SK-N-SH treated with all-trans-retinoic acid at 6 μM for 48 hours (cell line): ENCODE results near the gene CDH4.

Source experiments
- BACH2 ChIP-seq: fragments of 250-450 bp; sonication (Bioruptor Pico); IDR thresholded peaks from 2 replicates; pipeline ENCODE4 v1.9.0; 2021; ENCODE audit warnings: mild to moderate bottlenecking, borderline replicate concordance
- CSDC2 ChIP-seq: fragments of 250-450 bp; sonication (Bioruptor Pico); IDR thresholded peaks from 2 replicates; pipeline ENCODE4 v1.5.0; 2020; ENCODE audit warnings: mild to moderate bottlenecking, moderate library complexity
- GLIS3 ChIP-seq: fragments of 250-450 bp; sonication (Bioruptor Pico); IDR thresholded peaks from 2 replicates; pipeline ENCODE4 v1.5.0; 2020; ENCODE audit warnings: mild to moderate bottlenecking, moderate library complexity
- ISL1 ChIP-seq: fragments of 250-450 bp; sonication (Bioruptor Pico); IDR thresholded peaks from 2 replicates; pipeline ENCODE4 v2.1.2; 2022; ENCODE audit warnings: mild to moderate bottlenecking, moderate library complexity
- OSR1 ChIP-seq: fragments of 250-450 bp; sonication (Bioruptor Pico); IDR thresholded peaks from 2 replicates; pipeline ENCODE4 v1.8.0; 2022; ENCODE audit warnings: moderate library complexity, mild to moderate bottlenecking, inconsistent platforms
- PATZ1 ChIP-seq: fragments of 250-450 bp; sonication (Bioruptor Pico); IDR thresholded peaks from 2 replicates; pipeline ENCODE4 v1.8.0; 2020; ENCODE audit warnings: mild to moderate bottlenecking, moderate library complexity, borderline replicate concordance
- POU6F1 ChIP-seq: fragments of 250-450 bp; sonication (Bioruptor Pico); IDR thresholded peaks from 2 replicates; pipeline ENCODE4 v1.8.0; 2021; ENCODE audit warnings: low read depth, mild to moderate bottlenecking, moderate library complexity, borderline replicate concordance
- SNAI2 ChIP-seq: fragments of 250-450 bp; sonication (Bioruptor Pico); IDR thresholded peaks from 2 replicates; pipeline ENCODE4 v1.5.0; 2020; ENCODE audit warnings: mild to moderate bottlenecking, moderate library complexity
- TCF4 ChIP-seq: fragments of 250-450 bp; sonication (Bioruptor Pico); IDR thresholded peaks from 2 replicates; pipeline ENCODE4 v1.8.0; 2021; ENCODE audit warnings: mild to moderate bottlenecking, moderate library complexity, borderline replicate concordance
- TOX ChIP-seq: fragments of 250-450 bp; sonication (Bioruptor Pico); IDR thresholded peaks from 2 replicates; pipeline ENCODE4 v1.8.0; 2021; ENCODE audit warnings: mild to moderate bottlenecking, moderate library complexity, borderline replicate concordance

- TF ChIP-seq GLIS3 (CRISPR knock-in tag) (no peak), POU6F1 (no peak), TCF4 (no peak), BACH2 (CRISPR knock-in tag) (no peak), TOX (no peak), SNAI2 (CRISPR knock-in tag) (no peak), OSR1 (no peak), ISL1 (CRISPR knock-in tag) (no peak), PATZ1 (CRISPR knock-in tag) (no peak), CSDC2 (no peak)
These were observed 623.9 kb downstream of the CDH4 start for GRCh38 chr20:61875996-61876395.
